WERI-Rb-1 (cell line): ENCODE measurements around the gene CCDC6.
A peak's percentile ranks its signal among the peaks of the same experiment; 100 is the strongest.

ENCODE experiments used
- DNase-seq: peaks from one replicate; pipeline ENCODE4 v3.0.0-alpha.2; 2020
- H3K27ac ChIP-seq: fragments of 250-450 bp; sonication (Bioruptor Pico); 2 replicates; pipeline ENCODE4 v1.5.1; 2020; ENCODE audit warnings: mild to moderate bottlenecking, moderate library complexity
- H3K27me3 ChIP-seq: fragments of 250-450 bp; sonication (Bioruptor Pico); 2 replicates; pipeline ENCODE4 v1.5.1; 2021; ENCODE audit warnings: mild to moderate bottlenecking, low read depth, moderate library complexity; ENCODE audit not compliant: insufficient read depth, severe bottlenecking
- H3K36me3 ChIP-seq: fragments of 250-450 bp; sonication (Bioruptor Pico); 2 replicates; pipeline ENCODE4 v1.5.1; 2020; ENCODE audit warnings: mild to moderate bottlenecking, moderate library complexity
- H3K4me3 ChIP-seq: 2 replicates; pipeline ENCODE4 v1.5.1; 2011; ENCODE audit warnings: low read depth, mild to moderate bottlenecking, control low read depth, low read length
- H3K9me3 ChIP-seq: fragments of 250-450 bp; sonication (Bioruptor Pico); 2 replicates; pipeline ENCODE4 v1.5.1; 2021; ENCODE audit warnings: mild to moderate bottlenecking, moderate library complexity; ENCODE audit not compliant: severe bottlenecking
- CTCF ChIP-seq: IDR thresholded peaks from 2 replicates; pipeline ENCODE4 v1.5.1; 2011; ENCODE audit warnings: low read depth, mild to moderate bottlenecking, control low read depth, inconsistent platforms, low read length

CCDC6 gene

GRCh38 chr10:59832506-59832905 lies 73.8 kb downstream of the CCDC6 start:
- DNase-seq, result no peak
- H3K36me3 ChIP-seq, result peaks cover 28% of the 10 kb centered on the region
- no peaks in the 10 kb centered on the region for H3K9me3 ChIP-seq
- H3K27ac ChIP-seq, result no peak overlapping the region
- TF ChIP-seq CTCF, result no peak
- H3K27me3 ChIP-seq, result no peaks in the 10 kb centered on the region
- no peak overlapping the region for H3K4me3 ChIP-seq

- no peak for DNase-seq
- Histone ChIP-seq H3K27me3 (no peaks in the 10 kb centered on the region), H3K27ac (no peak overlapping the region), H3K4me3 (no peak overlapping the region), H3K9me3 (no peaks in the 10 kb centered on the region), H3K36me3 (peaks cover 28% of the 10 kb centered on the region)
- TF ChIP-seq CTCF, result no peak
These were observed 74.5 kb downstream of the CCDC6 start for GRCh38 chr10:59831658-59832503.

GRCh38 chr10:59830601-59831259 lies 75.6 kb downstream of the CCDC6 start:
- Histone ChIP-seq H3K27me3 (no peaks in the 10 kb centered on the region), H3K4me3 (no peak overlapping the region), H3K36me3 (peaks cover 28% of the 10 kb centered on the region), H3K27ac (no peak overlapping the region), H3K9me3 (no peaks in the 10 kb centered on the region)
- TF ChIP-seq CTCF, result peak; percentile 84
- DNase-seq, result peak; percentile 64

GRCh38 chr10:59829601-59830000 lies 76.8 kb downstream of the CCDC6 start:
- Histone ChIP-seq H3K9me3 (no peaks in the 10 kb centered on the region), H3K4me3 (no peak overlapping the region), H3K27ac (no peak overlapping the region), H3K36me3 (peaks cover 28% of the 10 kb centered on the region), H3K27me3 (no peaks in the 10 kb centered on the region)
- TF ChIP-seq CTCF, result no peak
- no peak for DNase-seq

- no peak for DNase-seq
- Histone ChIP-seq H3K27ac (no peak overlapping the region), H3K4me3 (no peak overlapping the region), H3K27me3 (no peaks in the 10 kb centered on the region), H3K36me3 (peaks cover 28% of the 10 kb centered on the region), H3K9me3 (no peaks in the 10 kb centered on the region)
- no peak for TF ChIP-seq CTCF
These were observed 77.3 kb downstream of the CCDC6 start for GRCh38 chr10:59829024-59829423.
